Uterus (tissue), 2 donors: ENCODE data around the gene LALBA.

Experiments
- POLR2A ChIP-seq, 2 donors: fragments of 450-650 bp; IDR thresholded peaks; one replicate each; pipeline ENCODE4 v1.6.1; 2016; ENCODE audit warnings: antibody characterized with exemption in 2 of 2, mild to moderate bottlenecking in 1 of 2, moderate library complexity in 1 of 2
- TF ChIP-seq, protein P1 (sequence below), 4 experiments: fragments of 200-600 bp in 2 of 4; fragments of 450-650 bp in 2 of 4; sonication (generic) in 2 of 4; IDR thresholded peaks; one replicate each; pipeline ENCODE4 v1.5.1; 2016 to 2019; ENCODE audit warnings: antibody characterized with exemption in 4 of 4, mild to moderate bottlenecking in 2 of 4, moderate library complexity in 1 of 4

DNA sequence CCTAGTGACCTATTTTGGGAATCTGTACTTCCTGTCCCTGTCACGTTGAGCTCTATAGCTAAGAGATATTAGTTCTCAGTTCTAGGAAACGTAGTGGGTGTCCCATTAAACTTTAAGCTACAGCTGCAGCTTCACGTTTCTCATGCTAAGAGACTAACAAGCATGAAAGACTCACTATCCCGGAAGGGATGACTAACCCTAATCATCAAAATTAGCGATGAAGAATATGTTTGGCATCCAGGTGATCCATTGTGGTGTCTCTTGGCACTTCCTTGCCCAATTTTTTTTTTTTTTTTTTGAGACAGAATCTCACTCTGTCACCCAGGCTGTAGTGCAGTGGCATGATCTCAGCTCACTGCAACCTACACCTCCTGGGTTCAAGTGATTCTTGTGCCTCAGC is 11.0 kb upstream of the LALBA start:
- TF ChIP-seq, protein P1, sequence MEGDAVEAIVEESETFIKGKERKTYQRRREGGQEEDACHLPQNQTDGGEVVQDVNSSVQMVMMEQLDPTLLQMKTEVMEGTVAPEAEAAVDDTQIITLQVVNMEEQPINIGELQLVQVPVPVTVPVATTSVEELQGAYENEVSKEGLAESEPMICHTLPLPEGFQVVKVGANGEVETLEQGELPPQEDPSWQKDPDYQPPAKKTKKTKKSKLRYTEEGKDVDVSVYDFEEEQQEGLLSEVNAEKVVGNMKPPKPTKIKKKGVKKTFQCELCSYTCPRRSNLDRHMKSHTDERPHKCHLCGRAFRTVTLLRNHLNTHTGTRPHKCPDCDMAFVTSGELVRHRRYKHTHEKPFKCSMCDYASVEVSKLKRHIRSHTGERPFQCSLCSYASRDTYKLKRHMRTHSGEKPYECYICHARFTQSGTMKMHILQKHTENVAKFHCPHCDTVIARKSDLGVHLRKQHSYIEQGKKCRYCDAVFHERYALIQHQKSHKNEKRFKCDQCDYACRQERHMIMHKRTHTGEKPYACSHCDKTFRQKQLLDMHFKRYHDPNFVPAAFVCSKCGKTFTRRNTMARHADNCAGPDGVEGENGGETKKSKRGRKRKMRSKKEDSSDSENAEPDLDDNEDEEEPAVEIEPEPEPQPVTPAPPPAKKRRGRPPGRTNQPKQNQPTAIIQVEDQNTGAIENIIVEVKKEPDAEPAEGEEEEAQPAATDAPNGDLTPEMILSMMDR (IDR thresholded peaks at IDR 0.05): no peak
- TF ChIP-seq POLR2A (IDR thresholded peaks at IDR 0.05): no peak
